ENCODE measurements around the gene DIABLO.

- TF ChIP-seq FOXM1 (IDR thresholded peaks at IDR 0.05; ENCODE audit: borderline replicate concordance, low read depth) (no peak), TAF1 (IDR thresholded peaks at IDR 0.05; ENCODE audit: low read depth) (no peak), MAX (IDR thresholded peaks at IDR 0.05) (no peak), EP300 (IDR thresholded peaks at IDR 0.05; ENCODE audit: borderline replicate concordance) (no peak), REST (IDR thresholded peaks at IDR 0.05; ENCODE audit: low read depth) (no peak), EGR1 (IDR thresholded peaks at IDR 0.05) (no peak), CEBPB (IDR thresholded peaks at IDR 0.05) (no peak)
Observed at GRCh38 chr12:122197612-122197966, 28.3 kb downstream of the DIABLO start.
